SW 1271 (cell line): ENCODE data around the gene ZNF281.
"Not testable (repeated sequence)": the region's sequence is repeated elsewhere in the genome, so short reads cannot be mapped to it uniquely, and the experiment has no call there.

Experiments
- DNase-seq, 2 experiments: peaks; one replicate each; lab custom pipeline; 2025; lab: John Stamatoyannopoulos, UW

Gene ZNF281

DNA sequence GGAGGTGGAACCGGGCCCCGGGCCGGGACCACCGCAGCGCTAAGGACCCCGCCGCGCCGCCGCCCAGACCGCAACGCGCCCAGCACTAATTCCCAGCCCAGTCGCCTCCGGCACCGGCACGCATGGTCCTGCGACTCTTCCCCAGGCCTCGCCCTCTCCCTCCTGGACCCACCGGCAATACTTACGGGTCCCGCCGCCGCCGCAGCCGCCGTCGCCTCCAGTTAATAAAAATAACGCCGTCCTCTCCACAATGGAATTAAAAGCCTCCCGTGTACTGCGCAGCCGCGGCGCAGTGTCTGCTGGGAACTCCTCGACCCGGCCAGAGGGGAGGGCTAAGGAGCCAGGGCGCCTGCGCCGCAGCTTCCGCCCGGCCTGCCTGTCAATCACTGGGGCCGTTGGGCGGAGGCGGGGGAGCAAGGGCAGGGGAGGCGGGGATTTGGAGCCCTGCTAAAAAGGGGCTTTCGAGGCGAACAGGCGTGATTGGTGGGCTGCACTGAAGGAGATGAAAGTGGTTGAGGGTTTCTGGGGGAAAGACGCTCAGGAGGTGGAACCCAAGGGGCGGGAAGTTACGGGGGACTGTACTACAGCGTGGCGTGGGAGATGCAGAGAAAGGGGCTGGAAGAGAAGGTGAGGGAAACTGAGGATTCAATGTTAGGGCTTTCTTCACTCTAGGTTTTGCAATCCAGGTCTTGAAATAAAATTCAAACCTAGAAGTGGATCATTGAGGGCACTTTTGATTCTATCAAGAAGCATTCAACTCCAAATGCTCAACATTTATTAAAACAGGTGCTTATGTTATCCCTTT, at the start of gene ZNF281:
ZNF281 (minus strand) TSS at position 276 of the 805 bp plus-strand sequence. CDS start 331 bp downstream, outside the sequence.
- DNase-seq = peak; percentile 61 to 76

- no peak for DNase-seq
Observed at GRCh38 chr1:200458780-200459179, 48.9 kb upstream of the ZNF281 start.

DNA sequence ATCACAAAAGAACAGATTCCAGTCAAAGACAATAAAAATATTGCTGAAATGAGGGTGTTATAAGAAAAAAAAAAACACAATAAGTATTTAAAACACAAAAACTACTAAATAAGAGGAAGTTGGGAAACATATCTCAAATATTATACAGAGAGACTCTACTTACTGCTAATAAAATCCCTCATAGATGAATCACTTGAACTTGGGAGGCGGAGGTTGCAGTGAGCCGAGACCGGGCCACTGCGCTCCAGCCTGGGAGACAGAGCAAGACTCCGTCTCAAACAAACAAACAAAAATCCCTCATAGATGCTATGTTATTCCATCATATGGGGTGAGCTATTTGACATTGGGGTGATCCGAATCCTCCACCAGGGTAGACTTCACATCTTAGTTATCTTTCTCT, 48.0 kb upstream of the ZNF281 start:
- DNase-seq = no peak

- DNase-seq = no peak
Observed at GRCh38 chr1:200454425-200454824, 44.6 kb upstream of the ZNF281 start.

GRCh38 chr1:200453553-200453905, 43.7 kb upstream of the ZNF281 start:
- no peak for DNase-seq

GRCh38 chr1:200452850-200453552, 43.2 kb upstream of the ZNF281 start:
- DNase-seq = no peak

DNA sequence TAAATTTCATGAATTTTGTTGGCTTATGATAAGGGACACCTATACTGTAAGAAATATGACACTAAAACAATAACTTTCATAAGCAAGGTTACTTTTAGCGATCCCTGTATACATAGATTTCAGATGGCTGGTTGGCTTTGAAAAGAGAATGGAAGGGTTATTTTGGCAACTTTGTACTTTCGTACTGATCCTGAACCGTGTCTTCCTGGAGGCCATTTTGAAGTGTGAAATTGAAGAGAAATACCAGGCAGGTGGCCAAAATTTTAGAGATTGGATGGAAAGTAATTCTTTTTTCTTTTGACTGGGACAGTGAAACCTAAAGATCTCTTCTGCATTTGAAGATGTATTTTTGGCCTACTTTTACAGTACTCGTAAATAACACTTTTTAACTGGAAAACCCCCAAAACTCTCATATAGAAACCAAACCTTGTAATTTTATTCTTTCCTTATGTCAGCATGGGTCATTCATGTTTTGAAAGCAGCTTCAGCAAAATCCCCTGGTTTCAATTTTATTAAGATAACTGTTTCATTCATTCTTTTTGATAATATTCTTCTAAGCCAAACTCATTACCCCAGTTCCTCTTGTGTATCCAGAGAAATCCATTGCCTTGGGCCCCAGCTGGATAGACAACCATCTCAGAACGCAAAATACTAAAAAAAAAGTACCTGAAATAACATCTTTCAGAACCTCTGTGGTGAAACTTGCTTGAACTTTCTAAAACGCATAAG, 38.4 kb upstream of the ZNF281 start:
- DNase-seq = no peak

- DNase-seq = no peak
Observed at GRCh38 chr1:200445213-200445612, 35.4 kb upstream of the ZNF281 start.

- no peak for DNase-seq
Observed at GRCh38 chr1:200444478-200444877, 34.6 kb upstream of the ZNF281 start.

DNA sequence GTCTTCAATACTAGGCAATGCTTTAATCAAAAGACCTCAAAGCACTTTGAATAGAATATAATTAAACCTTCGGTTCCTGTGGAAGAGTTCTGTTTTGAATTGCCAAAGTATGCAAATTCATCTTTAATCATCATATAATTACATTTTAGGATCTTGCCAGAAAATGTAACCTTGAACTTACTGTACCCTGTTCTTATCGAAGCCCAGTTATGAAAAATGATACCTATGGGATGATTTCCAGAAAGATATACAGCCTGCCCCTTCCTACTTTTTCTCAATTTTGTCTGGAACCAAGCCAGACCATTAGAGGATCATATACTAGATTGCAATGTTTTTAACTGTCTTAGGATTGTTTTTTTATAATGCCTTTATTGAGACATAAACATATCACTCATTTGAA, 34.0 kb upstream of the ZNF281 start:
- DNase-seq = no peak

DNA sequence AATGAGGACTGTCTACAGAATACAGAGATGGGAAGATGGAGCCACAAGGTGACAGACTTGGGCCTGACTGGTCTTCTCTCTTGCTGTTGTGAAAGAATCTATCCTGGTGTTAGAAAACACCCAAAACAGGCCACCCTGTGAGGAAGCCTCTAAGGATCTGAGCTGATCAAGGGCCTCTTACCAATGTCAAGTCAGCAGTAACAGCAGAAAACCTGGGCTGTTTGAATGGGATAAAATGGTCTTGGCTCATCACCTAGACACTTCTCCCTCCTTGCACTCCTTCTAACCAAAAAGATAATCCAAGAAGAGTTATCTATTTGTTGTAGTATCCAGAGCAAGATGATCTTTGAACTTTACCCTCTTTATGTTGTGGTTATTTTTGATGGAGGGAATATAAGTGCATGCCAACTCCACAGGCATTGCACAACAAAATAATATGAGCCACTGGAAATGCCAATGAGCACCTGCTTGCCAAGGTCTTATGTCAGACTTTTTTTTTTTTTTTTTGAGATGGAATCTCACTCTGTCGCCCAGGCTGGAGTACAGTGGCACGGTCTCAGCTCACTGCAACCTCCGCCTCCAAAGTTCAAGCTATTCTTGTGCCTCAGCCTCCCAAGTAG, 32.8 kb upstream of the ZNF281 start:
- DNase-seq = no peak

DNA sequence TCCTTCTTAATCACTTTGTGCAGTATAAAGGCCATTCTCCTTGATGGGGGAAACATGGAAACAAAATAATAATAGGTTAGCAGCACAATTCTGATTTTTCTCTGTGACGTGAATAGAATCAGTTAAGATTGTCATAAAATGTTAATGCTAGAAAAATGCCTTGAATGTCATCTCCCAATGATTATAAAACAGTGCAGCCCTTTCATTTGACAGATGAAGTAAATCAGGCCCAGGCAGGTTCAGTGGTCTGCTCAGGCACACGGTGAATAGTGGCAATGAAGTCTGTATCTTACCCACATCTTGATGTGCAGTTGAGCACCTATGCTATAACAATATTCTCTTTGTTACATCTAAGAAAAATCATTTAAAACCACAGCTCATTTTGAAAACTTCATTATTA, 32.2 kb upstream of the ZNF281 start:
- no peak for DNase-seq

DNA sequence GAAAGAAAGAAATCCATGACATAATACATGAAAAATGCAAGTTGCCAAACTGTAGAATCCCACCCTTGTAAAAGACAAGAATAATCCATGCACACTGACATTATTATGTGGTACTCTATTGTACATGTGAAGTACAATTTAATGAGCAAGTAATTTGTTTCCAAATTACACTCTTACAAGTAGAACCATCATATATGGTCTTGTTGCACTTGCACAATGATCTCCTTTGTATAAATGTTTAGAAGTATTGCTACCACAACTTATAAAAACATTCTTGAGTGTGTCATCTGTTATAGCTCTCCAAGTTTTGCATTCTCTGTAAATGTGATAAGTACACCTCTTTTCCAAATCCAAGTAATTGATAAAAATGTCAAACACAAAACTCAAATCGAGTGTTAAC, 29.1 kb upstream of the ZNF281 start:
- no peak for DNase-seq

- not testable (repeated sequence) for DNase-seq
Observed at GRCh38 chr1:200438413-200438812, 28.6 kb upstream of the ZNF281 start.

GRCh38 chr1:200437556-200438203, 27.8 kb upstream of the ZNF281 start:
- no peak for DNase-seq

DNA sequence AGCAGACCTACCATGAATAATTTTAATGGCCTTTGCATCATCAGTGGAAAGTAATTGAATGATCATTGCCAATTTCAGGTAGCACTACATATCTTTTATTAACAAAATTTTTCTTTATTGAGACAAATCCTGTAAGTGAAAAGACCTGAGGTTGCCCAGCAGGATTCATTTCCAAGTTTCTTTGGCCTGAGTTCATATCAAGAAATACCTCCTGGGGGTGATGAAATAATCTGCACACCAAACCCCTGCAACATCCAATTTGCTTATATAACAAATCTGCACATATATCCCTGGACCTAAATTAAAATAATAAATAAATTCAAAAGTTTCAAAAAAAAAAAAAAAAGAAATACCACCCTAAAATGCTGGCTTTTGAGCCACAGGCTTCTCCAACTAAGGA, 27.3 kb upstream of the ZNF281 start:
- no peak for DNase-seq

DNA sequence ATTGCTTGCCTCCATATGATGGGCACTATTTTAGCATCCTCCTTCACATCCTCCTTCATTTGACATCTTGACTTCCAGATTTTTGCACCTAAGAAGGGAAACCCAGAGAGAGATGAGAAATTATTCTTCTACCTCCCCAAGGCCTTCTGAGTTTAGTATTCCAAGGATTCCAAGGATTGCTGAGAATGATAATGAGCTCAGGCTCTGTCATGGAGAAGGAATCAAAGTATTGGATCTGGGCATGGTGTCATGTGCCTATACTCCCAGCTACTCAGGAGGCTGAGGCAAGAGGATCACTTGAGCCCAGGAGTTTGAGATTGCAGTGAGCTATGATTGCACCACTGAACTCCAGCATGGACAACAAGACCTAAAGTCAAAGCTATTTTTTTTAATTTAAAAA, 26.6 kb upstream of the ZNF281 start:
- no peak for DNase-seq

- DNase-seq = no peak
Observed at GRCh38 chr1:200435200-200435780, 25.5 kb upstream of the ZNF281 start.

- DNase-seq = no peak
Observed at GRCh38 chr1:200433586-200433985, 23.8 kb upstream of the ZNF281 start.

DNA sequence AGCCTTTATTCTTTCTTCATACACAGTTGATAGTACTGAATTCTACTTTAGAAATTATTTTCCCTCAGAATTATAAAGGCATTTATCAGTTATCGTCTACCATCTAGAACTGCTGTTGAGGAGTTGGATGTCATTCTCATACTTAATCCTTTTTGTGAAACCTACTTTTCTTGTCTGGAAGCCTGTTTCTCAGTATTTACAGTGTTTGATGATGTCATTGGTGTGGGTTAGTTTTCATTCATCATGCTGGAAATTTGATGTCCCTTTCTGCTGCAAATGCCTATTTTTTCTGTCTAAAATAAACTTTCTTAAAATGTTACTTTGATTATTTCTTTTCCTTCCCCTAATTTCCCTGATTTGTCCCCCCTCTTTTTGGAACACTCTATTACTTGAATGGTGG, 22.8 kb upstream of the ZNF281 start:
- no peak for DNase-seq

- DNase-seq = peak in 1 of 2 experiments; percentile 30
Observed at GRCh38 chr1:200429221-200429751, 19.4 kb upstream of the ZNF281 start.
